ENCODE data around the gene ADPRS. TPM values are rescaled to one million over a fixed set of nuclear protein-coding genes. Genes with fewer than 3 reads are reported as not detected.

ADPRS gene
- total RNA-seq, 1 experiment from 2014 or later: 27.8 TPM

- Histone ChIP-seq H2AFZ (ENCODE audit: low read length) (no peak overlapping the region), H2BK5ac (ENCODE audit: insufficient read length, low read length) (no peak overlapping the region), H3T11ph (ENCODE audit: low read length) (no peak overlapping the region), H3K9me3 (ENCODE audit: control insufficient read depth, low read depth, low read length) (no peaks in the 10 kb centered on the region), H3K27ac (ENCODE audit: insufficient read length, low read depth, low read length) (no peak overlapping the region), H3K79me2 (ENCODE audit: insufficient read depth, low read length) (no peaks in the 10 kb centered on the region), H3K23ac (ENCODE audit: insufficient read length, low read depth, low read length) (no peak overlapping the region), H2BK12ac (ENCODE audit: insufficient read length, low read depth, low read length) (no peak overlapping the region), H4K5ac (ENCODE audit: insufficient read length, low read depth, low read length) (no peak overlapping the region), H3K23me2 (ENCODE audit: insufficient read length, low read depth, low read length, poor library complexity, severe bottlenecking) (no peaks in the 10 kb centered on the region), H4K20me1 (ENCODE audit: control insufficient read depth, insufficient read depth, insufficient read length) (no peaks in the 10 kb centered on the region), H2BK15ac (ENCODE audit: low read depth, low read length) (no peak overlapping the region), H3K9ac (ENCODE audit: extremely low read depth, insufficient read length, low read length) (no peak overlapping the region), H3K27me3 (ENCODE audit: insufficient read depth, low read length) (no peaks in the 10 kb centered on the region), H4K91ac (ENCODE audit: insufficient read length, low read depth, low read length) (no peak overlapping the region), H3K4ac (ENCODE audit: low read depth, low read length) (no peak overlapping the region), H2AK5ac (ENCODE audit: insufficient read length, low read length) (no peak overlapping the region), H2BK20ac (ENCODE audit: low read depth, low read length, poor library complexity, severe bottlenecking) (no peak overlapping the region), H3K14ac (ENCODE audit: insufficient read depth, low read length) (no peak overlapping the region), H3K4me2 (ENCODE audit: insufficient read depth, insufficient read length, low read length) (no peak overlapping the region), H3K18ac (ENCODE audit: insufficient read length, low read depth, low read length) (no peak overlapping the region), H4K8ac (replicated peaks; ENCODE audit: insufficient read length, low read depth, low read length) (no peak overlapping the region), H3K4me1 (ENCODE audit: insufficient read depth, low read length) (no peaks in the 10 kb centered on the region), H2BK120ac (ENCODE audit: low read depth, low read length, poor library complexity, severe bottlenecking) (no peak overlapping the region), H3K79me1 (ENCODE audit: insufficient read depth, low read depth, low read length, poor library complexity, severe bottlenecking) (no peaks in the 10 kb centered on the region), H3K56ac (ENCODE audit: insufficient read length, low read depth, low read length) (no peak overlapping the region)
- Mint-ChIP-seq H3K9me3 (no peaks in the 10 kb centered on the region; a peak in 1 of 5 replicates), H3K4me3 (no peak overlapping the region), H3K4me1 (peaks cover 8 to 10% of the 10 kb centered on the region in 2 experiments), H3K36me3 (ENCODE audit: insufficient read depth in 1 of 3, low read depth in 3 of 3) (no peaks in the 10 kb centered on the region), H3K27ac (no peak overlapping the region), H3K27me3 (ENCODE audit: low read depth) (no peaks in the 10 kb centered on the region)
- WGBS (ENCODE audit: extremely low coverage, insufficient read length, low lambda C conversion rate): no CpG with 5 or more reads among the region's 2 CpGs
- DNase-seq: no peak
- no peak for TF ChIP-seq CTCF (conservative IDR thresholded peaks at IDR 0.05)
Measured at GRCh38 chr1:36070349-36070748, 18.3 kb upstream of the ADPRS start.
